NCI-H82 treated with DMSO at 0.1 percent for 48 hours (cell line): Measurements from ENCODE around the gene TTC32.

Experiments
- DNase-seq: peaks from one replicate; lab custom pipeline; 2025; ENCODE audit not compliant: unreplicated experiment; lab: John Stamatoyannopoulos, UW

Gene TTC32

GRCh38 chr2:19854596-19855541 lies 46.9 kb downstream of the TTC32 start:
- no peak for DNase-seq

DNA sequence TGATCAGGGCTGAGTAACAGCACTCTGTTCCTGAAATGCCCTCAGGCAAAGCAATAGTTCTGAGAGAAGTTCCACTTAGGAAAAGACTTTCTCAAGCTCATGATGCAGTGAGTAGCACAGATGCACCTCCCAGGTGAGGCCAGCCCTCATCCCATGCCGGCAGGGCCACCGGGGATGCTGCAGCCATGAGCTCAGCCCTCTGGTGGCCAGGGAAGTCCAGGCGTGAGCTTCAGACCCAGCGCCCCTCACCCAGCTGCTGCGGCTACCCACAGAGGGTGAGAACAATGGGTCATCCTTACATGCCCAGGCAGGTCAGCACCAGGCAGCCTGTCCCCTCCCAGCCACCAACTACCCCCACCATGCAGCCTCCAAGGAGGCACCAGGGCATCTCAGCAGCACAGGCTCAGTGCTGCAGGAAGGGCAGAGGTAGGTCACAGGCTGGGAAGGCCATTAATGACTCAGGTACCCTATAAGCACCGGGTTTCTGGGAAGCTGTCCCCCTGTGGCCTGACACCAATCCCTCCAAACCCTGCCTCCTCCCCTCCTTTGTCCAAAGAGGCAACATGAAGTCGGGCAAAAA lies 50.6 kb downstream of the TTC32 start:
- DNase-seq = no peak

DNA sequence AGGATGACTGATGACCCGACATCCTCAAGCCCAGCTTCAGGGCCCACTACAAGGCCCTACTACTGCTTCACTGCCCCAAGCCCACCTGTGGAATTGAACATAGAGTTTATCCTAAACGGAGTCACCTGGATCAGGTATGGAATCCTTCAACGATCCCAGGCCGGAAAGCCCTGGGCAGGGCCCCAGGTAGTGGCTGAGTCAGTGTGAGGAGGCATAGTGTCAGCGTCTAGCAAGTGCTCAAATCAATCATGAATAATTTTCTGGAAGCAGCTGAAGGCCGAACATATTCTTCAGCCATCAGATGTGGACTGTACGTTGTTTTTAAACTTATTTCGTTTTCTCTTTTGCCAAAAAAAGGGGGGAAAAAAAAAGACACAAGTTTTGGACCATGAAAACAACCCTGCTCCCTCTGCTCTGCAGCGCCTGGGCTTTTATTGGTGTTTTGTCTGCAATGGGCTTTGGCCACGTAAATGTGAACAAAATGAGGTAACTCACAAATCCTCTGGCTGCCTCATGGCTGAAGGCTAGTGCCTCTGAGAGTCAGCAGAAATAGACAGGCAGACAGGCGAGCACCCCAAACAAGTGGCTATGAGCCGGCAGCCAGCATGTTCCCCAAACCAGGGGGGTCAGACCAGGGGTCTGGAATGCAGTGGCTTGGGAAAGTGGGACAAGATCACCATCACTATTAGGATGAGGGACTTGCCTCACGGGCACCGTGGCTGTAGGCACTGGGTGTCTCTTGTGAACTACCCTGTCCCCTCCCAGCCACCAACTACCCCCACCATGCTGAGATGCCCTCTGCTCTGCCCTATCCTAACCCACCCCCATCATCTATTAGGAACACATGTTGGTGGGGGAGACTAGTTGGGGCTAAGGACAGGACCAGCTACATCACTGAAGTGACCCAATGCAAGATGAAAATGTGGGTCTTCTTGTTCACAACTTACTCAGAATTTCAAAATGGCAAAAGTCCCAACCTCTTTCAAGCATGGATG lies 51.4 kb downstream of the TTC32 start:
- no peak for DNase-seq

DNA sequence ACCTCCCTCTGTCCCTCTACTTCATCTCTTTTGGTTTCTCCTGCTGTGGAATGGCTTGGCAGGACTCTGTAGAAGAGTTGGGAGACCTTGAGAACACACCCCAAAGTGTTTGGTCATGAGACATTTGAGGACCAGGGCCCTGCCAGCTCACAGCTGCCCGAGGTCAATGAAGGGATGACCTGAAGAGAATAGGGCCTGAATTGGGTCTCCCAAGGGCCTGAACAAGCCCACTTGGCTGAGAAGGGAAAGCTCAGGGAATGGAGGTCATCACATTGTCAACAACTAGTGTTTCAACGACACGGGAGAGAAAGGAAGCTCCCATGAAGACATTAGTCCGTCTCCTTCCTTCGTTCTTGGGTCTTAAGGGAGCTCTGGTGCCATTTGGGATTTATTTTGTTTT lies 52.8 kb downstream of the TTC32 start:
- DNase-seq = no peak

GRCh38 chr2:19848029-19848750 lies 53.6 kb downstream of the TTC32 start:
- DNase-seq = no peak

DNA sequence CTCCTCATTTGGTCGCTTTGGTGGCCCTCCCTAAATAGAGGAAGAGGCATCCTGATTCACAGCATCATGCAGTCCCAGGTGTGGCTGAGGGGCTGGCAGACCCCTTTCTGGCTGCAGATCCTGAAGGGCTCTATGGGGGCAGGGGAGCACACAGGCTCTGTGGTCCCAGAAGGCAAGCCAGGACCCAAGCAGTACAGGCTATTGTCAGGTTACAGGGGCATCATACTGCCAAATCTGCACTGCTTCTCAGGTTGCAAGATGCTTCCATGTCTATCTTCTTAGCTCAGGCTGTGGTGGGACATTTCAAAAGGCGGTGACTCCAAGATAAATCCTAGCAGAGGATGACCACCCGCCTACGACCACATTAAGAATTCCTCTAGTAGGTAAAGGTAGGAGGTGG lies 54.3 kb downstream of the TTC32 start:
- no peak for DNase-seq
